DND-41 (cell line): ENCODE data around the gene SULF2.

ENCODE experiments used
- ATAC-seq: fragments of 200-7000 bp; cut with Tn5 transposase; 3 replicates; pipeline ENCODE4 v1.9.1; 2021; ENCODE audit warnings: low read depth; ENCODE audit not compliant: insufficient read depth
- DNase-seq: peaks from one replicate; pipeline ENCODE4 v3.0.0-alpha.2; 2020
- H2AFZ ChIP-seq: 2 replicates; pipeline ENCODE4 v1.6.0; 2012; ENCODE audit warnings: low read depth, low read length
- H3K27ac ChIP-seq: 2 replicates; pipeline ENCODE4 v1.5.1; 2012; ENCODE audit warnings: low read length, inconsistent platforms
- H3K27me3 ChIP-seq: fragments of 200-600 bp; sonication (generic); 2 replicates; pipeline ENCODE4 v1.6.0; 2012; ENCODE audit warnings: low read length, mild to moderate bottlenecking, inconsistent platforms; ENCODE audit not compliant: insufficient read depth, poor library complexity
- H3K36me3 ChIP-seq: 2 replicates; pipeline ENCODE4 v1.5.1; 2012; ENCODE audit warnings: low read length, inconsistent platforms; ENCODE audit not compliant: insufficient read depth
- H3K4me1 ChIP-seq: 2 replicates; pipeline ENCODE4 v1.5.1; 2012; ENCODE audit warnings: mild to moderate bottlenecking, low read length; ENCODE audit not compliant: insufficient read depth
- H3K4me2 ChIP-seq: 2 replicates; pipeline ENCODE4 v1.6.0; 2012; ENCODE audit warnings: mild to moderate bottlenecking, moderate library complexity, low read length, inconsistent platforms; ENCODE audit not compliant: insufficient read depth
- H3K4me3 ChIP-seq, 2 experiments: fragments of 200-600 bp in 1 of 2; shearing (Covaris generic) in 1 of 2; 2 replicates each; pipeline ENCODE4 v1.5.1; 2012 to 2016; ENCODE audit warnings: inconsistent platforms in 2 of 2, low read length in 2 of 2, mild to moderate bottlenecking in 2 of 2, low read depth in 1 of 2, moderate library complexity in 1 of 2
- H3K79me2 ChIP-seq: 2 replicates; pipeline ENCODE4 v1.6.0; 2012; ENCODE audit warnings: low read length, inconsistent platforms; ENCODE audit not compliant: insufficient read depth
- H3K9ac ChIP-seq: 2 replicates; pipeline ENCODE4 v1.6.0; 2012; ENCODE audit warnings: low read depth, mild to moderate bottlenecking, inconsistent platforms, low read length, moderate library complexity
- H3K9me3 ChIP-seq: 2 replicates; pipeline ENCODE4 v1.5.1; 2012; ENCODE audit warnings: low read length, moderate library complexity, mild to moderate bottlenecking, inconsistent platforms; ENCODE audit not compliant: insufficient read depth, severe bottlenecking
- H4K20me1 ChIP-seq: 2 replicates; pipeline ENCODE4 v1.6.0; 2012; ENCODE audit warnings: low read length; ENCODE audit not compliant: insufficient read depth
- CTCF ChIP-seq: IDR thresholded peaks from 2 replicates; pipeline ENCODE4 v1.5.1; 2012; ENCODE audit warnings: borderline replicate concordance, low read length, moderate library complexity, mild to moderate bottlenecking; ENCODE audit not compliant: poor library complexity, severe bottlenecking; ENCODE audit errors: extremely low read depth
- EZH2 ChIP-seq: IDR thresholded peaks from 3 replicates; pipeline ENCODE4 v1.6.1; 2012; ENCODE audit warnings: borderline replicate concordance, low read depth, mild to moderate bottlenecking, moderate library complexity, low read length, inconsistent platforms; ENCODE audit not compliant: severe bottlenecking

Gene SULF2

GRCh38 chr20:47783828-47784598 lies 1.3 kb downstream of the SULF2 start:
- H4K20me1 ChIP-seq: no peaks in the 10 kb centered on the region
- H3K27me3 ChIP-seq: peaks cover 9% of the 10 kb centered on the region
- TF ChIP-seq EZH2 (no peak), CTCF (no peak)
- DNase-seq: no peak
- H3K4me1 ChIP-seq: no peaks in the 10 kb centered on the region
- no peak overlapping the region for H3K9ac ChIP-seq
- no peak overlapping the region for H2AFZ ChIP-seq
- no peaks in the 10 kb centered on the region for H3K79me2 ChIP-seq
- H3K27ac ChIP-seq: no peak overlapping the region
- H3K4me3 ChIP-seq: no peak overlapping the region
- H3K4me2 ChIP-seq: no peak overlapping the region
- no peak for ATAC-seq
- no peaks in the 10 kb centered on the region for H3K9me3 ChIP-seq
- no peaks in the 10 kb centered on the region for H3K36me3 ChIP-seq

- Histone ChIP-seq H3K4me3 (no peak overlapping the region), H3K4me2 (no peak overlapping the region), H2AFZ (no peak overlapping the region), H3K4me1 (no peaks in the 10 kb centered on the region), H3K27ac (no peak overlapping the region), H3K36me3 (no peaks in the 10 kb centered on the region), H3K9me3 (no peaks in the 10 kb centered on the region), H4K20me1 (no peaks in the 10 kb centered on the region), H3K9ac (no peak overlapping the region), H3K79me2 (no peaks in the 10 kb centered on the region), H3K27me3 (peaks cover 9% of the 10 kb centered on the region)
- ATAC-seq (no peak), DNase-seq (no peak)
- no peak for TF ChIP-seq EZH2
- TF ChIP-seq CTCF: no peak
These were observed 2.2 kb downstream of the SULF2 start for GRCh38 chr20:47782920-47783552.

- DNase-seq: no peak
- no peaks in the 10 kb centered on the region for H3K9me3 ChIP-seq
- no peak overlapping the region for H3K4me3 ChIP-seq
- H2AFZ ChIP-seq: no peak overlapping the region
- no peaks in the 10 kb centered on the region for H3K79me2 ChIP-seq
- no peak overlapping the region for H3K9ac ChIP-seq
- ATAC-seq: no peak
- no peak overlapping the region for H3K27ac ChIP-seq
- H4K20me1 ChIP-seq: no peaks in the 10 kb centered on the region
- H3K27me3 ChIP-seq: peaks cover 9% of the 10 kb centered on the region
- H3K36me3 ChIP-seq: no peaks in the 10 kb centered on the region
- no peaks in the 10 kb centered on the region for H3K4me1 ChIP-seq
- TF ChIP-seq EZH2 (no peak), CTCF (no peak)
- no peak overlapping the region for H3K4me2 ChIP-seq
These were observed 3.2 kb downstream of the SULF2 start for GRCh38 chr20:47782076-47782475.
